H4 (cell line): ENCODE results near the gene SLC9A3. TPM values are rescaled to one million over a fixed set of nuclear protein-coding genes. Genes with fewer than 3 reads are reported as not detected.
"Not testable (repeated sequence)": the region's sequence is repeated elsewhere in the genome, so short reads cannot be mapped to it uniquely, and the experiment has no call there.

Experiments
- DNase-seq: peaks from one replicate; pipeline ENCODE4 v3.0.0-alpha.2; 2015; ENCODE audit warnings: low spot score
- total RNA-seq: library from RNA; depleted of rRNA; stranded (reverse); fragments of >200 nt; shearing (Covaris generic); gene quantifications from 2 replicates; pipeline ENCODE4 v1.2.3, GENCODE V29; 2014

The SLC9A3 gene
- total RNA-seq, 1 experiment from 2014 or later, result 2.3 TPM

GRCh38 chr5:507986-508575 lies 16.2 kb downstream of the SLC9A3 start:
- DNase-seq, result not testable (repeated sequence)

DNA sequence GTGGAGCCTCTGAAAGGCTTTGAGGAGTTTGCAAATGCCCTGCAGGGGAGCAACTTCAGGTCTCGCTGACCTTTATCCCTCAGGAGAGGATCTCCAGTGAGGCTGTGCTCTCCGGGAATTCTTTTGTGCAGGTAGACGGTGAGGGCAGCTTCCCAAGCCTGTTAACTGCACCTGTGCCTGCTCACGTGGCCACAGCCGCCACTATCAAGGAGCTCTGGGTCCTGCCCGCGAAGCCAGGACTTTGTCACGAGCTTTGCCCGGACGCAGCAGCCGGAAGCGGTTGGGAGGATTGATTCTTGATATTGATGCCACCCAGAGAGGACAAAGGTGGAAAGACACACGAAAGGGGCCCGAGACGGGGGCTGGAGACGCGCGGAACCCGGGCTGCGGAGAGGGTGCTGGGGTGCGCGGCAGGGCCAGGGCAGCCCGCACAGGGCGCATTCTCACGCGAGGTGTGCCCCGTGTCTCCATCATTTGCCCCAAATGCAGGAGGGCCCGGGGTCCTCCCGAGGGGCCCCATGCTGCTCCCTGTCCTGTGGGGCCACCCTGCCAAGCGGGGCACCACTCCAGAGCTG lies 18.2 kb downstream of the SLC9A3 start:
- no peak for DNase-seq

DNA sequence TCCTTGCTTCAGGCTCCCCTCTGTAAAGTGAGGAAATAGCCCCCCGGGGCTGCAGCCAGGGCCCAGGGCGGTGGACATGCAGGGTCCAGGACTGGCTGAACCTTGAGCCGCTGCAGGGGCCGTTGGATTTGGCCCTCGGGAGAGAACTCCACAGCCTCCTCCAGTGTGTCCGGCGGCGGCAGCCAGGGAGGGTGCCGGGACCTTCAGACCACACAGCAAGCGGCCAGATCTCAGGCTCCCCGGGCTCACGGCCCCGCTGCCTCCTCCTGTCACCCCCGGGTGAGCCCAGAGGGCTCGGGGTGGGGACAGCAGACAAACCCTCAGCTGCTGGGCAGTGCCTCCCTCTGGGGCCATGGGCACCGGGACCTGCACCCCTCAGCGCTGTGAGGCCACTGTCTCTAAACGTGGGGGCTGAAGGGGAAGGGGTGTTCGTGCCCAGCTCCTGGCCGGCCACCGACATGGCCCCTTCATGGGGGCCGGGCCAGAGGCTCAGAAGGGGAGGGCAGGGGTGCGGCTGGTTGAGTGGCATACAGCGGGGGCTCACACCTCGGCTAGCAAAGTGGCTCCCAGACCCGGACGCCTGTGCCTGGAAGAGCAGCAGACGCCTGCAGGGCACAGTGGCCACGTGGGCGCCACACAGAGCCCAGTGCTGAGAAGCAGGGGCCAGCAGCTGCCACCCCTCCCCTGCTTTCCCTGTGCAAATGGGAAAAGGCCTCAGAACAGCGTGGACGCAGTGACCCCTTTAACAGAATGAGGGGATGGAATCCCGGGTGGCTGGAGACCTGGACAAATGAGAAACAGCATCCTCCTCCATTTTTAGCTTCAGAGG lies 19.7 kb downstream of the SLC9A3 start:
- DNase-seq, result no peak

GRCh38 chr5:502325-503079 lies 21.7 kb downstream of the SLC9A3 start:
- DNase-seq, result no peak

DNA sequence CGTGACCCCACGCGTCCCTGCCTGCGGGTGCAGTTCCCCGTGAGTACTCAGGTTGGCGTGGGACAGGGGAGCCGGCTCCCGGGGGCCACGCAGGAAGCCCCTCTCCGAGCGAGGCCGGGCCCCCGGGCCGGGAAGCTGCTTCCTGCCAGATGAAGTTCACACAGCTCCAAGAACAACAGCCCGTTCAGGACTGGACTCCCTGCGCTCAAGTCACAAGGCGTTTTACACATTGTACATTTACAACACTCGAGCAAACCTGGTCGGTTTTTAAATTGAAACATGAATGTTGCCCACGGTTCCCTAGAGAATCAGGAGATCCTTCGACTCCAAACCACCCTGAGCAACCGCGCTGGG lies 22.4 kb downstream of the SLC9A3 start:
- DNase-seq, result no peak

DNA sequence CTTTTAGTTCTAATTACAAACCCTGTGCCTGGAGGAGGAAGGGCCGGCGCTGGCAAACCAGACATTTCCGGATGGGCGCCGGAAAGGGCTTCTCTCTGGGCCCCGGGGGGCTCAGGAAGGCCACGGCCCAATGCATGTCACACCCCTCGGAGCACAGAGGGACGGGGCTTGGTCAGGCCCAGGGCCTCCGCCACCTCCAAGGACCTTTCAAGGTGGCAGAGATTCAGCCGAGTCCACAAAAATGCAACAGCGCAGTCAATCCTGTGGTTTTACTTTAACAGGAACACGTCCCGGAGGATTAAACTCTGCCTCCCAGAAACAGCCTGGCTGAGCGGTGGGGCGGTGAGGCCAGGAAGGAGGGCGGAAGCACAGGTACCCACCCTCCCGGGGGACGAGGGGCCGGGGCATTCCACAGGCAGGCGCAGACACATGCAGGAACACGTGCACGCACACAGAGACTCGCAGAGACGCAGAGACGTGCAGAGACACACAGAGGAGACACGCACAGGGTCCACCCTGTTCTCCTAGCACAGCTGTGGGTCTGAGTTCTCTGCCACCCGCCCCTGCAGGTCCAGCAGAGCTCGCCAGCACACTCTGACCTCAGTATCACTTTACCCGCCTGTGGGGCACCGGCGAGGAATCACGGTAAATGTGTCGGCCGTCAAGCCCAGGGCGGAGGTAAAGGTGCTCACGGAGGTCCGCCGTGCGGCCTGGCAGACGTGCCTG lies 23.0 kb downstream of the SLC9A3 start:
- DNase-seq, result no peak

- DNase-seq, result no peak
Observed at GRCh38 chr5:500491-500890, 23.8 kb downstream of the SLC9A3 start.

DNA sequence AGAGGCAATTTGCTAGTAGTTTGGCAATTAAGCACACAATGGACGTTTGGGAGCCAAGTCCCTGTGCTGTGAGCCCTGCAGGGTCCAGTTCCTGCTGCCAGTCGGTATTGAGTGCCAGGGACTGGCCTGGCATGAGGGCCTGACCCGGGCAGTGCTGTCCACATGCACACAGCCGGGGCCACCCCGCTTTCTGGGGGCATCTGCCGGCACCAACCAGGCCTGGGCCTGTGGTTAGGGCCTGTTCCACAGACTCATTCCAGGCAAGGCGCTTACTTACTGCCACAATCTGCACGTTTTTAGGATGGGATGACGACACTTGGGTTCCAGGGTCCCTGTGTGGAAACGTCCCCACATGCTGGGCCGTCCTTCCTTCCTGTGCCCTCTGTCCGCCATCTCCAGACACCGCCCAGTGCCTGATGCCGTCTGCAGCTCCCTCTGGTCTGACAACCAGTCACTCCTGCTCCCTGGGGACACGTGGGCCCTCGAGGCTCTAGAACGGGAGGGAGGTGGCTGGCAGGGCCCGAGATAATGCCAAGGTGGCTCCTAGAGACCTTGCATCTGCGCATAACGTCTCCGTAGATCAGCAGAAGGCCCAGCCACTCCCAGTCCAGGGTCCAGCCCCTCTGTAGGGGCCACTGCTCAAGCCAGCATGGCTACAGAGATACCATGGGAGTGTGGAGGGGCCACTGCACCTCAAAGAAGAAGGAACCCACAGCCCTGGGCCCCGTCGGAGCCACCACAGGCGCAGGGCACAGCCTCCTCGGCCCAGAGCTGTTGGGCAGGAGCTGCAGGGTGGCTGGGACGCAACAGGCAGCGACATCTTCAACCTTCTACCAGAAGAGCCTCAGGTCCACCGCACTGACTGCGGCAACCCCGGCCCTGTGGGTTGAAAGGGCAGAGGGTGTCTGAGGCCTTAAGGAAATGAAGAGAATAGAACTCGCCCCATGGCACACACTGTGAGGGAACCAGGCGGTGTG lies 24.7 kb downstream of the SLC9A3 start:
- DNase-seq, result no peak

- no peak for DNase-seq
Observed at GRCh38 chr5:497871-498509, 26.3 kb downstream of the SLC9A3 start.

DNA sequence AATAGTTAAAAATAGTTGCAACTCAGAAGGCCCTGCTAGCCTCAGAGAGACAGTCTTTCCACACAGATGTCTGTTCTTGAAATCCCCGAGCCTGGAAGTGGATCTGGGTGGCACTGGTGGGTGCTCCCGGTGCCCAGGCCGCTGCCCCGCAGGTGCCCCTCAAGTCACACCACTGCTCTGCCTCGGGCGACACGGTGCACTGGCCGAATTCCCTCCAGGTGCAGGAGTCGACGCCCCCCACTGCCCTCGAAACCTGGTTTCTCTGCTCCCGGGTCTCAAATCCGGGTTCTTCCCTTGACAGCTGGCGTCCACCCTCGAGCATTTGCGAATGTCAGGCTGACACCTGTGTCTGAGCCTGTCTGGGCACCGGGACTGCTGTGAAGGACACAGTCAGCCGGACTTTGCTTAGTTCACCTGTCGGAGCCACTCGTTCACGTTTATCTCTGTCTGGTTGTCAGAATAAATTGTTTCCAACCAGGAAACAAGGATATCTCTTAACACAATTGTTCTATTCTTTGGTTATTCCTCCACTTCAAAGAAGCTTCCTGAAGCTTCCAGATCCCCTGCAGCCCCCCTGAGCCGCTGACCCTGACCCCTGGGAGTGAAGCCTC lies 27.1 kb downstream of the SLC9A3 start:
- no peak for DNase-seq

DNA sequence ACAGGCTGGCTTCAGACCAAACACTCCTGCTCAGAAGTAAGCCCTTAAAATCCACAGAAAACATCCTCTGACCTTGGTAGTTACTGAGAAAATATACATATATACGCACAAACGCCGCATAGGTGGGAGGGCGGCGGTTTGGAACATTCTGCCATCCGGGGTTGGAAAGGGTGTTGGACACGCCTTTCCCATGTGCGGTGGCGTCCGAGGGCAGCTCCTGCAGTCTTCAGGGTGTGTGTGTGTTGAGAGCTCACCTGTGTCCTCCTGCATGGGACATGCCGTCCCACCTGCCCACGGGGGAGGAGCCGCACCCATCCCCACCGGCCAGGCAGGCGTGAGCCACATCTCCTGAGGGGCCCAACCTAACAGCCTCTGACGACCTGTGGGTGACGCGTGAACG lies 28.2 kb downstream of the SLC9A3 start:
- no peak for DNase-seq

- no peak for DNase-seq
Observed at GRCh38 chr5:494667-495255, 29.5 kb downstream of the SLC9A3 start.

DNA sequence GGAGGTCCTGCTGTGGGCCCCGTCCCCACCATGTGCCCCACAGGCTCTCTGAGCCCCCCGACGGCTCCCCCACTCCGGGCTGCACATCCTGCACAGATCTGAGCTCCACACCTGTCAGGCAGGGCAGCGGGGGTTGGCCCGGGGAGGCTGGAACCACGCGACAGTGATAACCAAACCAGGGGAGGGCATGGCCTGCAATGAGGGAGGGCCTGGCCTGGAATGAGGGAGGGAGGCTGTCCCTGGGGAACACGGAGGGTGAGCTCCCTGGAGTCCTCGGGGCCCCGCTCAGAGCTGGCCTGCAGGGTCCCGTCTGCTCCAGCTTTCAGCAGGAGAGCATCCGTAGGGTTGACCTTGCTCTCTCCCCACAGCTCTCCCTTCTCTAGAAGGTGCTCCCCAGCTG lies 30.5 kb downstream of the SLC9A3 start:
- no peak for DNase-seq

DNA sequence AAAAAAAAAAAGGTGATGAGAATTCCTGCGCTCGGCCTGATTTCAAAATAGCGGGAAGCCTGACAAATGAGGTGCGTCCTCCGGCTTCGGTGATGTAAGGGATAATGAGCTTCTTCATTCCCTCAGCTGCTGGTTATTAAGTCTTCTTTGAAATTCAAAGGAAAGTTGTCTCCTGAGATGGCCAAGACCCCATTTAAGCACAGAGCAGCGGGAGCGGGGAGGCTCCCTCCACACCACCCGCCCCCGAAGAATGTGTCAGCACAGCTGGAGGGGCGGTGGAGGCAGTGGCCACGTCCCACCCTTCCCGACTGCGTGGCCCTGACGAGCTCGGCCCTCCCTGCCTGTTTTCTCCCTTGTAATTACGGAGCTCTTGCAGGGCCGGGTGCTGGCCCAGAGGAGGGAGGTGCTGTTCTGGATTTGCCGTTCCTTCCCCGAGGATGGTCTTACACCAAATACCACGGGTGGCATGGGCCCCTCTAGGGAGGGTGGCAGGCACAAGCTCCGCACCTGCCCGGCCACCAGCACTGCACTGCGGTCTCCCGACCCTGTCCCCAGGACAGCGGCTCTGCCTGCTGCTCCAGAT lies 31.0 kb downstream of the SLC9A3 start:
- DNase-seq, result no peak

DNA sequence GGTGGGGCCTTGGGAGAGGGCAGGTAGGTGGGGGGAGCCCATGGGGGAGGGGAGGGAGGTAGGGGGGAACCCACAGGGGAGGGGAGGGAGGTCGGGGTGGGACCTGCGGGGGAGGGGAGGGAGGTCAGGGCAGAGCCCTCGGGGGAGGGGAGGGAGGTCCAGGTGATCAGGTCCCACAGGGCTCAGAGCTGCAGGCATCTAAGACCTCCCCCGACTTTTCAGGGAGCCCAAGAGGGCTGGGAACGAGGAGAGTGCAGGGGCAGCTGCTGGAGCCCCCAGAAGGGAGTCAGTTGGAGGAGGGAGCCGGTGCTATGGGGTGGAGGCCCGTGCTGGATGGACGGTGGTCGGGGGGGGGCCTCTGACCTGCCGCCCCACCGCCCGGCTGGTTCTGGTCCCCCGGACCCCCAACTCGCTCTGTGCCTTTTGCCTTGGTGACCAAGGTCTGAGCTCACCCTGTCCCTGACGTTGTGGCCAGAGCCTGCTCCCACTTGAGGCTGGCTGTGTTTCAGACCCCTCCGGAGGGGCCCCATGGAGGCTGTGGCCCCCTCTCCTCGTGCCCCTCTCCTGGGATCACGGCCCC lies 31.8 kb downstream of the SLC9A3 start:
- DNase-seq, result no peak

DNA sequence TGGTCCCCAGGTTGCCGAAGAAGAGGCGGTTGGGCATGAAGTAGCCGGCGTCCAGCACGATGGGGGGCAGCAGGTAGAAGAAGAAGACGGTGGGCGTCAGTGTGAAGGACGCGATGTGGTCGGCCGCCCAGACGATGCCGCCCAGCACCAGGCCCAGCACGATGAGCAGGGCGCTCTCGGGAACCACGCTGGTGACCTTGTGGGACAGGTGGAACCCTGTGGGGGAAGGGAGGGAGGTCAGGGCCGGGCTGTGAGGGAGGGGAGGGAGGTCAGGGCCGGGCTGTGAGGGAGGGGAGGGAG lies 32.4 kb downstream of the SLC9A3 start:
- no peak for DNase-seq

DNA sequence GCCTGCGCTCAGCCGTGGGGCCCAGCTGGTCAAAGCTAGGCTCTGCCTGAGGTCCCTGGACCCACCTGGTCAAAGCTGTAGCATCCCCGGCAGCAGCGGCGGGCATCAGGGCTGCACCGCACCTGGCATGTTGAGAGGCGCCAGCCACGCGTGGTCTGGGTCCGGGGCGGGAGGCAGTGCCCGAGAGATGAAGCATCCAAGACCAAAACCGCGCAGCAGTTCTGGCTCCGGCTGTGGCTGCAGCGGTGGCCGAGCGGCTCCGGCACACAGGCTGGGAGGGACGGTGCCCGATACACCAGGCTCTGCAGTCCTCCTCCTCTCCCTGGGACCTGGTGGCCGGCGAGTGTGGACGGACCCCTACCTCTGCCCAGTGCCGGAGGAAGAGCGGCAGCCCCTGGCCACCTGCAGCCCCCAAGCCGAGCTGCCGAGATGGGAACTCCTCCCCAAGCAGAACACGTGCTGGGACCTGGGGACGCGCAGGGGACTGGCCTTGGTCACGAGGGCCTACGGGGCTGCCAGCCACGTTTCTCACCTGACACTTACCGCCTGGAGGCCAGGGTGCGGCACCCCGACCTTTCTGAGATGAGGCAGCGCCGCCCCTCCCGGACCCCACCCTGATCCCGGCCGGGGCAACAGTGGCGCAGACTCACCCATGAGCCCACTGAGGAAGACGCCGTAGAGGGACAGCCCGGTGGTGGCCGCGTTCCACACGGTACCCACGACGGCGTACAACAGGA lies 33.0 kb downstream of the SLC9A3 start:
- no peak for DNase-seq
